ENCODE results near the gene AGBL5. TPM values are rescaled to one million over a fixed set of nuclear protein-coding genes. Genes with fewer than 3 reads are reported as not detected.
A peak's percentile ranks its signal among the peaks of the same experiment; 100 is the strongest.

The AGBL5 gene
- total and polyA plus RNA-seq, 2 donors (not counting 1 experiment from before 2014, with no cell fraction given) = 10.0 to 17.5 TPM

- H3K4me3 Mint-ChIP-seq = peak overlapping the region; percentile 81
- no peaks in the 10 kb centered on the region for H3K9me3 ChIP-seq (ENCODE audit: control extremely low read depth in 1 of 3, control insufficient read depth in 2 of 3, insufficient read depth in 1 of 3, low read length in 2 of 3)
- POLR2A ChIA-PET = interaction anchor here (0.6 kb wide), 1 partner anchor 39 kb away, joined by 3 read pairs; the partner anchor contains the start of gene PREB
- intact Hi-C loops (cut with micrococcal nuclease) = loop anchor here (1.0 to 5.0 kb wide), 4 partner anchors 10 to 586 kb away; partner anchors contain the start of genes KHK and PREB
- H3K4me2 ChIP-seq (replicated peaks; ENCODE audit: low read depth, low read length, poor library complexity, severe bottlenecking) = peak overlapping the region; percentile 84
- H3K27ac ChIP-seq (ENCODE audit: low read length in 2 of 2) = no peak overlapping the region
- H3K79me2 ChIP-seq (ENCODE audit: control insufficient read depth, insufficient read depth, low read length) = no peaks in the 10 kb centered on the region
- no peaks in the 10 kb centered on the region for H4K20me1 ChIP-seq (ENCODE audit: control insufficient read depth, insufficient read depth, low read length, poor library complexity, severe bottlenecking)
- H3K27me3 Mint-ChIP-seq = no peaks in the 10 kb centered on the region
- peak; percentile 67 for DNase-seq
- H2AFZ ChIP-seq (ENCODE audit: insufficient read depth, low read depth, low read length, poor library complexity, severe bottlenecking) = peak overlapping the region; percentile 91
- H3K27ac Mint-ChIP-seq = peak overlapping the region; percentile 41
- H3K9ac ChIP-seq (ENCODE audit: low read length) = peak overlapping the region; percentile 54
- TF ChIP-seq EZH2 (IDR thresholded peaks at IDR 0.05; ENCODE audit: borderline replicate concordance, insufficient read depth, low read depth, low read length, poor library complexity, severe bottlenecking) (no peak), CTCF (IDR thresholded peaks at IDR 0.05) (no peak)
- 16% methylated on average over 11 of the region's 18 CpGs for WGBS (ENCODE audit: insufficient coverage)
- no peaks in the 10 kb centered on the region for H3K27me3 ChIP-seq (replicated peaks in 1 of 4; ENCODE audit: control extremely low read depth in 1 of 4, control insufficient read depth in 3 of 4, insufficient read depth in 4 of 4, low read length in 3 of 4)
- H3K4me3 ChIP-seq (ENCODE audit: control extremely low read depth in 1 of 5, extremely low read depth in 1 of 5, insufficient read depth in 1 of 5, low read depth in 2 of 5, low read length in 4 of 5) = peak overlapping the region in 3 of 5 experiments; percentile 38 to 55 (median 48)
- peak; percentile 90 for ATAC-seq (ENCODE audit: low read depth)
- CTCF ChIA-PET = interaction anchor here (0.5 to 8.8 kb wide), 8 partner anchors 9 to 208 kb away, joined by 3 to 143 read pairs (median 6); partner anchors contain the start of gene TRIM54
- H3K4me1 ChIP-seq (ENCODE audit: control insufficient read depth in 2 of 2, insufficient read depth in 2 of 2, low read length in 2 of 2) = peaks cover 6 to 9% of the 10 kb centered on the region in 2 donors
- H3K4me1 Mint-ChIP-seq = peaks cover 11% of the 10 kb centered on the region
- H3K9me3 Mint-ChIP-seq (ENCODE audit: insufficient read depth) = no peaks in the 10 kb centered on the region
- H3K36me3 ChIP-seq (replicated peaks in 1 of 2; ENCODE audit: control extremely low read depth in 1 of 2, control insufficient read depth in 1 of 2, extremely low read depth in 1 of 2, insufficient read depth in 2 of 2, low read length in 1 of 2) = no peaks in the 10 kb centered on the region
Observed at GRCh38 chr2:27095745-27096651, 44.5 kb downstream of the AGBL5 start.
